ENCODE results near the gene CNGA2.
"Not testable (repeated sequence)": the region's sequence is repeated elsewhere in the genome, so short reads cannot be mapped to it uniquely, and the experiment has no call there.

Gene CNGA2

DNA sequence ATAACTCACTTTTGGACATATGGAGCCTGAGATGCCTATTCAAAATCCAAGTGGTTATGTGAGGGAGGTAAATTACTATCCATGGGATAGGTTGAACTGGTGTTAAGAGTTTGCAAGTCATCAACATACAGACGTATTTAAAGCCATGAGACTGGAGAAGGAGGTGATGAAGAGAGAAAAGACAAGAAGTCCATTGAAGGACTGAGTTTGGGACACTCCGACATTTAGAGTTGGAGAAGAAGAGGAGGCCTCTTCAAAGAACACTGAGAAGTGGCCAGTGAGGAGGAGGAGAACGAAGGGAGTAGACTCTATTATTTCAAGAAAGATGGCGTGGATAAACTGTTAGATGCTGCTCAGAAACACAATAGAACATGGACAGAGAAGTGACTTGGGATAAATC, at the start of gene CNGA2:
CNGA2 (plus strand) TSS at position 301 of the 400 bp plus-strand sequence. CDS start 3,738 bp downstream, outside the sequence.
- no peak for DNase-seq (ENCODE audit: low read depth in 2 of 2)

DNA sequence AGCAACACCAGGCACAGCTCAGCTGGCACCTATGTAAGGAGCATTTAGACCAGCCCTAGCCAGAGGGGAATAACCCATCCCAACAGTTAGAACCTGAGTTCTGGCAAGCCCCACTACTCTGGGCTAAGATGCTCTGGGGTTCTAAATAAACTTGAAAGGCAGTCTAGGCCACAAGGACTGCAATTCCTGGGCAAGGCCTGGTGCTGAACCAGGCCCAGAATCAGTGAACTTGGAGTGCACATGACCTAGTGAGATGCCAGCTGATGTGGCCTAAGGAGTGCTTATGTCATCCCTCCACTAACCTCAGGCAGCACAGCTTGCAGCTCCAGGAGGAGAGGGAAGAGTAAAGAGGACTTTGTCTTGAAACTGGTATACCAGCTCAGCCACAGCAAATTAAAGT, 46.9 kb upstream of the CNGA2 start:
- no peak for DNase-seq (ENCODE audit: low read depth in 2 of 2)

DNA sequence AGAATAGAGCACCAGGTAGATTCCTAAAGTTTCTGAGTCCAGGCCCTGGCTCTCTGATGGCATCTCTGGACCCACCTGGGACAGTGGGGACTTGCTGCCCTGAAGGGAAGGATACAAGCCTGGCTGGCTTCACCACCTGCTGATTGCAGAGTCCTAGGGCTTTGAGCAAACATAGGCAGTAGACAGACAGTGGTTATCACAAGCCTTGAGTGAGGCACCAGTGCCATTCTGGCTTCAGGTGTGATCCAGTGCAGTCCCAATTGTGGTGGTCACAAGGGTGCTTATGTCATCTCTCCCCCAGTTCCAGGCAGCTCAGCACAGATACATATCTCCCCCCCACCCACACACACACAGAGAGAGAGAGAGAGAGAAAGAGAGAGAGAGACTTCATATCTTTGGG, 45.9 kb upstream of the CNGA2 start:
- DNase-seq (ENCODE audit: low read depth in 2 of 2), result no peak

GRCh38 chrX:151692825-151693224, 41.7 kb upstream of the CNGA2 start:
- no peak for DNase-seq (ENCODE audit: low read depth in 2 of 2)

DNA sequence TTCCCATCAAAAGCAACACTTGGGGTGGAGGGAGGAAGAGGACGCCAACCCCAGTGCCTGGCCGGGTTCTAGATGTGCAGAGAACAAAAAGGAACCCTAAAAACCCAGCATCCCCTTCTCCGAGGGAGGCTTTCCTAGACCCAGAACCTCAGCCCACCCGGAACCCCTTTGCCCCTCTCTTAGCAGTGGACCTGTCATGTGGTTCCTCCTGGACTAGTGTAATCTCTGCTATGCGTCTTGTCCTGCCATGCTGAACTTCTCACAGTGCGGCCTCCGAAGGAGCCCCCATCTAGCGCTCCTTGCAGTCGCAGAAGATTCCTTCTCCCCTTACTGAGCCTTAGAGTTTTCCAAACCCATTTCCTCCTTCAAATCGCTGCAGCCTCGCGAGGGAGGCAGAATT, 40.4 kb upstream of the CNGA2 start:
- no peak for DNase-seq (ENCODE audit: low read depth in 2 of 2)

DNA sequence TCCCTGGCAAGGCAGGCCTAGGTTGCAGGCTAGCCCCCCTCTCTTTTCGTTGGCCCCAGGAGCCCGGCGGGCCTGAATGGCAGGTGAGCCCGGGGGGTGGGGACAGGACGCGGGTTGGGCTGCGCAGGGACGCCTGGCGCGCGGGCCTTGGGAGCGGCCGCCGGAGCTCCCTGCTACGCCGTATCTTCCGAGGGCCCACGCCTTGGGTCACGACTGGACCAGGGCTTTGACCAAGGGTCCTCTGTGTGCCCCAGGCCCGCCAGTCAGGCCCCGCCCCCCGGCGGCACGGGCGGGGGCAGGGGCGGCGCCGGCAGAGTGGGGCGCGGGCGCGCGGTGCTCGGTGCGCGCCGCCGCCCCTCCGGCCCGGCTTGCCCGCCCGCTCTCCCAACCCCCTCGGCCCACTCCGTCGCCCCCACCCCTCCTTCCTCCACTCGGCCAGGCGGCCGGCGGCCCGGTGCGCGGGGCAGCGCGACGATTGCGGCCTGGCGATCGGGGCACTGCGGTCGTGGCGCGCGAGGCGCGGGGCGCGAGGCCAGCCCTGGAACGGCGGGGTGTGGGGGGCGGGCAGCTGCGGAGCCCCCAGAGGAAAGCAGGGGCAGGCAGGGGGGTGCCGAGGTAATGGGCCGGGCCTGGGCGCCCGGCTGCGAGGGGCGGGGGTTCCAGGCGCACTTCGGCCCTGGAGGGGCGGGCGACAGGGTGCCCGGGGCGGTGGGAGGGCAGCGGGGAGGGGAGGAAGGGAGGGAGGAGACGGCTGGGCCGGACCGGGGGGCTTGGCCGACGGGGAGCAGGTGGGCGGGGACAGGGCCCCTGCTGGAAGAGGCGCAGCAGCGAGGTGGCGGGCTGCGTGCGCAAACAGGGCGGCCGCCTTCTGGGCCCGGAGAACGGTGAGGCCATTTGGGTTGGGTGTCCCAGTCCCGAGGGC, 39.6 kb upstream of the CNGA2 start, which contains the start of gene PRRG3:
PRRG3 (plus strand) TSS at position 798 of the 922 bp plus-strand sequence. CDS start 3,357 bp downstream, outside the sequence.
- DNase-seq (ENCODE audit: low read depth in 2 of 2), result no peak

- DNase-seq (ENCODE audit: low read depth in 2 of 2), result no peak
These were observed 38.8 kb upstream of the CNGA2 start for GRCh38 chrX:151695583-151696340.

DNA sequence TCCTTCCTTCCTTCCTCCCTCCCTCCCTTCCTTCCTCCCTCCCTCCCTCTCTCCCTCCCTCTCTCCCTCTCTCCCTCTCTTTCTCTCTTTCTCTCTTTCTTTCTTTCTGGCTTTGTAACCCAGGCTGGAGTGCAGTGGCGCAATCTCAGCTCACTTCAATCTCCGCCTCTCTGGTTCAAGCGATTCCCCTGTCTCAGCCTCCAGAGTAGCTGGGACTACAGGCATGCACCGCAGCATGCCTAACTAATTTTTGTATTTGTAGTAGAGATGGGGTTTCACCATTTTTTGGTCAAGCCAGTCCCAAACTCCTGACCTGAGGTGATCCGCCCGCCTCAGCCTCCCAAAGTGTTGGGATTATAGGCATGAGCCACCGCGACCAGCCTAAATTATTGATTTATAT, 37.5 kb upstream of the CNGA2 start:
- DNase-seq (ENCODE audit: low read depth in 2 of 2), result not testable (repeated sequence)

DNA sequence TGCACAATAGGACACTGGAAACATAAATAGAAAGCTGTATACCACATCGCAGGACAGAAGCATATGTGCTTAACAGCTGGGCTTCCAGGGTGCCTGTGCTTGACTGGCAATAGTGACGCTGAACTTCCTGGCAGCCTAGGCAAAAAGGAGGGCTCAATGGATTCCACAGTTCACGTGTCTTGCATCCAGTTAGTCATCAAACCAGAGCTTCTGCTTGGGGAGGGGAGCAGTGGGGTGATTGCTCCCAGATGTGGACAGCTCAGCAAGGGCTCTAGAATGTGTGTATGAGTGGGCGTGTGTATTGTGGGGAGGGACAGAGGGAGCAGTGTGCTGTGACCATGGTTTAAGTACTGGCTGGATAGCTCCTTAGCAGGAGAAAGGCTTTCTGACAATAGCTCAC, 37.0 kb upstream of the CNGA2 start:
- no peak for DNase-seq (ENCODE audit: low read depth in 2 of 2)

- DNase-seq (ENCODE audit: low read depth in 2 of 2), result no peak
These were observed 36.1 kb upstream of the CNGA2 start for GRCh38 chrX:151698485-151698884.

GRCh38 chrX:151699746-151700145, 34.8 kb upstream of the CNGA2 start:
- no peak for DNase-seq (ENCODE audit: low read depth in 2 of 2)

GRCh38 chrX:151700581-151700980, 34.0 kb upstream of the CNGA2 start:
- DNase-seq (ENCODE audit: low read depth in 2 of 2), result no peak

DNA sequence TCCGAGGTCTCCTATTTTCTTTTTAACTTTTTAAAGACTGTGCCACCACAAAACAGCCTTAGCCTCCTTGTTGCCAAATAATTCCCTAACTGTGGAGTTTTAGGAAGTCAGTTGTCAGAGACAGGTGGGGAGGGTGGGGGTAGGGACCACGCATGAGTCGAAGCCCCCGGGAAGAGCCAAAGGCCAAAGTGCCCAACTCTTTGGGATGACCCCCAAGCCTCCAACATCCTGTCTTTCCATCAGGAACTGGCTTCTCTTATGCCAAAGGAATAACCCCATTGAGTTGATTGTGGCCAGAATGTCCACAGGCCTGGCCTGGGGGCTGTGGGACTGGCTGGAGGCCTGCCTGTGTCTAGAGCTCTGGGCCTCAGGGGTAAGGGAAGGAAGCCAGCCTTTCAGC, 33.5 kb upstream of the CNGA2 start:
- DNase-seq (ENCODE audit: low read depth in 2 of 2), result no peak

DNA sequence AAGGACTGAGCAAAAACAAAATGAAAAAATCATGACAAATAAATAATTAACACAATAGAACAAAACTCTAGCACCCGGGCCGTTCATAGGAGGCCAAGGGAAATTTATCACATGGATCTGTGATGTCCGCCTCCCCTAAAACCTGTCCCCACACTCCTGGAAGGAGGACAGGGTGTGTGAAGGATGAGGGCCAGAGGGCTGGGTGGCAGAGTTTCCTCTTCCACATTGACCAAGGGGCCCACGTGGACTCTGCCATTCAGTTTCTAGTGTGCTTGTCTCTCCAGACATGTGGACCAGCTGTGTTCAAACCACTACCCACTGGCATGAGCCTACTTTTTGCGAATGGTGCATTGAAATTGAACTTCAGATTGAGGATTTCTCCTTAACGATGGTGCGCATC, 33.0 kb upstream of the CNGA2 start:
- no peak for DNase-seq (ENCODE audit: low read depth in 2 of 2)

- DNase-seq (ENCODE audit: low read depth in 2 of 2), result no peak
These were observed 32.4 kb upstream of the CNGA2 start for GRCh38 chrX:151702026-151702714.

- no peak for DNase-seq (ENCODE audit: low read depth in 2 of 2)
These were observed 31.7 kb upstream of the CNGA2 start for GRCh38 chrX:151702741-151703340.

DNA sequence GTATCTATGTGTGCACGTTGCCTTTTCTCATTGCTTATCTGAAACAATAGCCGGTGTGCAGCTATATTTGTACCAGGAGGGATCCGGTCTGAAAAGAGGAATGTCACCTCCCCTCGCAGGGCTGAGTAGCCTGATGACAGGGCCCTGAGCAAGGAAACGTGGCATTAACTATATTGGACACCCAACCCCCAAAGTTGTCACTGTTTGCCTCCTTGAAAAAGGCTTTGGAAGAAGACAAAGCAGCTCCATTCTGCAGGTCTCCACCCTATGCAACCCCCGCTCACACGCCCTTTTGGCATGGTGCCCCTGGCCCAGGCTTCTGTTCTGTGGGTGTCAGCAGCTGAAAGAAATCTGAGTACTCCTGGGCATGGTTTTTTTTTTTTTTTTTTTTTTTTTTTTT, 31.1 kb upstream of the CNGA2 start:
- no peak for DNase-seq (ENCODE audit: low read depth in 2 of 2)

GRCh38 chrX:151704041-151704663, 30.4 kb upstream of the CNGA2 start:
- no peak for DNase-seq (ENCODE audit: low read depth in 2 of 2)

GRCh38 chrX:151708821-151709220, 25.7 kb upstream of the CNGA2 start:
- no peak for DNase-seq (ENCODE audit: low read depth in 2 of 2)

DNA sequence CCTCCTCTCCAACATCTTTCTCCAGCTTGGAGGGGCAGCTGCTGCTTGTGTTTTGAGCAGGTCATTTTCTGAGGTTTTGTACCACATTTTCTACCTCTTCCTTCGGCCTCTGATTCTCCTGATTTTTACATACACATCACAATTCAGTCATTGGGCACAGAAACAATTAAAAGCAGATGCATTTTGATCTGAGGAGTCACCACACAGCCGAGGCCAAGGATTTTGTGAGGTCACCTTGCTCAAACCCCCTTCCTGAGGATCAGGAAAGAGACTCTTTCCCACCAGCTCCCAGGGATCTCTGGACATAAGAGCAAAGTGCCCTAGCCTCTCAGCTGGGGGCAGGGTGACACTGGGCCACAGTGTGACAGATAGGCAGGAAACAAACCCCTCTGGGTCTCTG, 24.1 kb upstream of the CNGA2 start:
- DNase-seq (ENCODE audit: low read depth in 2 of 2), result no peak

GRCh38 chrX:151711154-151711553, 23.4 kb upstream of the CNGA2 start:
- no peak for DNase-seq (ENCODE audit: low read depth in 2 of 2)
